Activated naive CD8-positive, alpha-beta T cell treated with anti-CD3 and anti-CD28 coated beads, Interleukin-2, amount 10 ng/mL, durations not matched to agents 7 days and 5 days (primary cell): Measurements from ENCODE around the gene SMARCB1. TPM values are rescaled to one million over a fixed set of nuclear protein-coding genes. Genes with fewer than 3 reads are reported as not detected.

Source experiments
- ATAC-seq: fragments of 150-1000 bp; cut with Tn5 transposase; one replicate; pipeline ENCODE4 v1.10.0; 2021; ENCODE audit warnings: low read depth, moderate library complexity
- POLR2A ChIA-PET: fragments of 350-600 bp; sonication (Branson Sonifier 250); formaldehyde crosslinking; loops from one replicate; lab custom pipeline; 2021; ENCODE audit warnings: antibody characterized with exemption; lab: Charles Lee
- DNase-seq: peaks from one replicate; pipeline ENCODE4 v3.0.0; 2021
- H3K27ac Mint-ChIP-seq: one replicate; pipeline ENCODE4 v1.8.0; 2022; ENCODE audit warnings: mild to moderate bottlenecking, mixed read lengths
- H3K27me3 Mint-ChIP-seq: one replicate; pipeline ENCODE4 v1.8.0; 2022; ENCODE audit warnings: mild to moderate bottlenecking, moderate library complexity, mixed read lengths
- H3K36me3 Mint-ChIP-seq: one replicate; pipeline ENCODE4 v1.8.0; 2021; ENCODE audit warnings: mild to moderate bottlenecking, mixed read lengths
- H3K4me1 Mint-ChIP-seq: one replicate; pipeline ENCODE4 v1.8.0; 2021; ENCODE audit warnings: mixed read lengths
- H3K4me3 Mint-ChIP-seq: one replicate; pipeline ENCODE4 v1.8.0; 2022; ENCODE audit warnings: mild to moderate bottlenecking, moderate library complexity, mixed read lengths
- H3K9me3 Mint-ChIP-seq: one replicate; pipeline ENCODE4 v1.8.0; 2021; ENCODE audit warnings: mixed read lengths
- total RNA-seq, 2 experiments: library from RNA; stranded (reverse); gene quantifications; one replicate each; pipeline ENCODE4 v1.2.3, GENCODE V29; 2021

SMARCB1 gene
- total RNA-seq, 2 experiments from 2014 or later, result 81.2 to 82.8 TPM

DNA sequence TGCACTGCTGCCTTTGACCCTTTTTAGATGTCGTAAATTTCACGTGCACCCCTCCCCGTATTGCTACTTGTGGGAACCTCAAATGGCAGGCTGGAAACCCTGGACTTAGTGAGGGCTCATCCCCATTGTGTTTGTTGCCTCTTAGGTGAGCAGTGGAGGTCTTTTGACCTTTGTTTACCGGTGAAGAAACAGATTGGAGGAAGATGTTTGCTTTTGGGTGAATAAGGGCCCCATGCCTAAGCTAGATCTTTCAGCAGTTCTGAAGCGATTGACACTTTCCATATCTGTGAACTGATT, 782 bp downstream of the SMARCB1 start:
- POLR2A ChIA-PET, result interaction anchor here (1.0 to 3.0 kb wide), 10 partner anchors 10 to 107 kb away, joined by 3 to 18 read pairs (median 8); partner anchors contain the start of genes C22orf15, MIF, MMP11 and SLC2A11
- H3K4me3 Mint-ChIP-seq, result peak overlapping the region; percentile 92
- H3K9me3 Mint-ChIP-seq, result no peaks in the 10 kb centered on the region
- H3K36me3 Mint-ChIP-seq, result peaks cover 10% of the 10 kb centered on the region
- no peaks in the 10 kb centered on the region for H3K27me3 Mint-ChIP-seq
- peaks cover 46% of the 10 kb centered on the region for H3K4me1 Mint-ChIP-seq
- peak overlapping the region; percentile 87 for H3K27ac Mint-ChIP-seq
- ATAC-seq, result peak; percentile 6
- DNase-seq, result no peak

DNA sequence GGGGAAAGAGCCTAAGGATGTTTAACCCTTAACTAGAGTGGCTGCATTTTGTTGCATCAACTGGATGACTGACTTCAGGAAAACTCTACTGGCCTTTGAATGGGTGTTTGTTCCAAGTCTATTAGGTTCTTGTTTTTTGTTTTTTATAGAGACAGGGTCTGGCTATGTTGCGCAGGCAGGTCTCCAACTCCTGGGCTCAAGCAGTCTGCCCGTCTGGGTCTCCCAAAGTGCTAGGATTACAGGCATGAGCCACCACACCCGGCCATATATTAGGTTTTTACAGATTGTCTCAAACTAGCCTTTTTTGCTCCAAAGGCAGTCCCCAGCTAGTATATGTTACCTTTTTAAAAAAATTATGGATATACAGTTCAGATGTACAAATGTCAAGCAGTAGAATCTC, 1.1 kb downstream of the SMARCB1 start:
- no peaks in the 10 kb centered on the region for H3K9me3 Mint-ChIP-seq
- peaks cover 50% of the 10 kb centered on the region for H3K4me1 Mint-ChIP-seq
- DNase-seq (no peak), ATAC-seq (no peak)
- POLR2A ChIA-PET, result interaction anchor here (1.4 to 3.0 kb wide), 5 partner anchors 12 to 69 kb away, joined by 4 to 18 read pairs (median 7); partner anchors contain the start of genes MMP11 and SLC2A11
- H3K36me3 Mint-ChIP-seq, result peaks cover 11% of the 10 kb centered on the region
- peak overlapping the region; percentile 87 for H3K27ac Mint-ChIP-seq
- H3K4me3 Mint-ChIP-seq, result peak overlapping the region; percentile 92
- H3K27me3 Mint-ChIP-seq, result no peaks in the 10 kb centered on the region

DNA sequence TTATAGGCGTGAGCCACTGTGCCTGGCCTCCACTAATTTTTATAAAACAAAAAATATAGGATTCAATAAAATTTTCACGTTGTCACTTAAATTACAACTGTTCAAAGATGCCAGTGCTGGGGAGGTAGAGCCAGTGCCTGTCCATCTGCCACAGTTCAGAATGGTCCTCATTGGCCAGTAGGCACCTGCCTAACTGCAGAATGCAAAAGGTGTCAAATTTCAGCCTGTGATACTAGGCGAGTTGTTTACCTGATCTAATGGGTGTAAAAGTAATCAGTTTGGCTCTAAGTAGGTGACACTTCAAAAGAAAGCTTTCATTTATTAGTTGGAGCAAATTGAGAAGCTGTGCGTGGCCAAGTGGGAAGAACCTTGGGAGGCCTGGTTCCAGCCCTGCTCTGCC, 2.4 kb downstream of the SMARCB1 start:
- POLR2A ChIA-PET, result interaction anchor here (1.1 to 1.9 kb wide), 3 partner anchors 12 to 68 kb away, joined by 3 to 10 read pairs (median 3); partner anchors contain the start of genes MMP11 and SLC2A11
- ATAC-seq (no peak), DNase-seq (no peak)
- Mint-ChIP-seq H3K9me3 (no peaks in the 10 kb centered on the region), H3K4me1 (peaks cover 47% of the 10 kb centered on the region), H3K27me3 (no peaks in the 10 kb centered on the region), H3K27ac (no peak overlapping the region), H3K4me3 (no peak overlapping the region), H3K36me3 (peaks cover 15% of the 10 kb centered on the region)

DNA sequence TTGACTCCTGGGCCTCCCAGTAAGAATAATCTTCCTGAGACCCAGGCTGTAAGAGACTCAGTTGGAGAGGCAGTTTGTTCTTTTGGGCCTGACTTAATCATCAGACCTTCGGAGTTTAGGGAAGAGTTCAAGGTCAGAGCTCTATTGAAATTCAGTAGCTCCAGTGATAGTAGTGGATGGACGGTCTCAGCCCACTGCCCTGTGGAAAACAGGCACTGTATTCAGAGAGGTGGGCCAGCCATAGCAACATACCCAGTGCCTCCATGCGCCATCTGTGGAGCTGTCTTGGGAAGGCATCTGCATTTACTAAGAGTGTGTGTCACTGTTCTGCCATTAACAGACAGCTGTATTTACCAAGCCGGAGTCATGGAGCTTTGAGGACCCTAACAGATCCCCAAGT, 2.9 kb downstream of the SMARCB1 start:
- H3K4me1 Mint-ChIP-seq, result peaks cover 42% of the 10 kb centered on the region
- ATAC-seq (no peak), DNase-seq (no peak)
- POLR2A ChIA-PET, result interaction anchor here (1.1 kb wide), 2 partner anchors 12 to 68 kb away, joined by 3 read pairs; partner anchors contain the start of gene SLC2A11
- H3K36me3 Mint-ChIP-seq, result peaks cover 15% of the 10 kb centered on the region
- peak overlapping the region; percentile 1 for H3K27ac Mint-ChIP-seq
- no peak overlapping the region for H3K4me3 Mint-ChIP-seq
- no peaks in the 10 kb centered on the region for H3K27me3 Mint-ChIP-seq
- no peaks in the 10 kb centered on the region for H3K9me3 Mint-ChIP-seq

DNA sequence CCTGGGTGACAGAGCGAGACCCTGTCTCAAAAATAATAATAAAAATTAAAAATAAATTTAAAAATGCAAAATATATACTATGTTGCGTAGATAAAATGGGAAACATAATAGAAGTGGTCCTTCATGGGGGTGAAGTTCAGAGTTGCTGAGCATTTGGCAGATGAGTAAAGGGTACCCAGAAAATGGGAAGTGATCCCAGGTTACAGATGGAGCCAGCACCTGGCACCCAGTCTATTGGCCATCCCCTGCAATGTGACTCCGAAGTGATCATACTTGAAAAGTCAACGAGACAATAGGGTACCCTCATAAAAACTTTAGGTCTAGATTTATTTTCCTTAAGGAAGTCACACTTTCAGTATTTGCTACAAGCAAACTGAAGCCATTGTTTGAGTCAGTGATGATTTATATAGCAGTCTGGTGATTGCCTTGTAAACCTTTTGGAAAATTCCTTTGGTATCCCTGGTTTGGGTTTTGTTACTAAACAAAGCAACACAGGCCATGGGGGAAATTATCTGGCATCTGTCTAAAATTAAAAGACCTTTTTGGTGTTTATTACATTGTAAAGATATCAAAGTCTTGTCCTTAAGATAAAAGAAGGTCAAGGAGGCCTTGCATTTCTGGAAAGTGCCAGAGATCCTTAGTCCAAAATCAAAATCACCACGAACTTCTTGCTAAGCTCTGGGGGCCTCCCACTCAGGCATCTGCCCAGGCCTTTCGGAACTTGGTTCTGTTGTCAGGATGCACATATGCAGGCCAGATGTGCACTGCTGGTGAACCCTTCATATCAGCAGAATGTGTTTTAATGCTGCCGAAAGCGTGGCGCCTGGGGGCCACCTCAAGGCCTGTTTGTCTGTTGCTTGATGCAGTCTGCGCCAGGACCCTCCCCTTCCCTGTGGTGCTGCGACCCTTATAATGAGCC, 4.3 kb downstream of the SMARCB1 start:
- Mint-ChIP-seq H3K4me1 (peaks cover 38% of the 10 kb centered on the region), H3K4me3 (no peak overlapping the region), H3K27me3 (no peaks in the 10 kb centered on the region), H3K36me3 (peaks cover 20% of the 10 kb centered on the region), H3K9me3 (no peaks in the 10 kb centered on the region), H3K27ac (no peak overlapping the region)
- ATAC-seq (no peak), DNase-seq (no peak)
- POLR2A ChIA-PET, result no interaction called here

DNA sequence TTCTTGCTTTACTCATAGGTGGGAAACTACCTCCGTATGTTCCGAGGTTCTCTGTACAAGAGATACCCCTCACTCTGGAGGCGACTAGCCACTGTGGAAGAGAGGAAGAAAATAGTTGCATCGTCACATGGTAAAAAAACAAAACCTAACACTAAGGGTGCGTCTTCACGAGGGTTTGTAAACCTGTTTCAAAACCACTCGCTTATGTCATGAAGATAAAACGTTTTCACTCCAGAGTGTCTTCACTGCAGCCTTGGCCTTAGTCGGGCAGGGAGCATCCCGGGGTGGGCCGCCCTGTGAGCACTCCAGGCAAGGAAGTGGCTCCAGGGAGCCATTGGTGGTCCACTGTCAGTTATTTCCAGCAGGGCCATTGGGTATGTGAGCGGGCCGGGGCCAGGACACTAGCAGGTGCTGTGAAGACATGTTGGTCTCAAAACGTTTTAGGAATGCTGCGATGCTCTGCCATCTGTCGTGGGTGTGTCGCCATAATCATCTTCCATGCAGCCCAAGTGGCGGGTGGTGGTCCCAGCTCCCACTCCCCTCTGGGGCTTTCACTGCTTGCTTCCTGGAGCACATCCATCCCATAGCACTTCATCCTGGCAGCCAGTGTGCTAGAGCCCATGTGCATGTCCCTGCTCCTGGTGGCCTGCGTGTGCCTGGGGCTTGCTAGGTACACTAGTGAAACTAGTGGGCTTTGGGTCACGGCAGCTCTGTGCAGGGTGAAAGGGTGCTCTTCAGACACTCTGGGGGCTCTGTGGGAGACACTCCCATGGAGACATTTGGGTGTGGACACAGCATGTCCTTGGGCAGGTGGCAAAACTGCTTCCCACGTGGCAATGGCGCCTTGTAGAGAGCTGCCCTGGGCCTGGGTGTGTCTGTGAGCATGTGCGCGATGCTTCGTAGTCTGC, 5.2 kb downstream of the SMARCB1 start:
- peak overlapping the region; percentile 72 for H3K27ac Mint-ChIP-seq
- H3K4me1 Mint-ChIP-seq, result peaks cover 32% of the 10 kb centered on the region
- H3K27me3 Mint-ChIP-seq, result no peaks in the 10 kb centered on the region
- no peaks in the 10 kb centered on the region for H3K9me3 Mint-ChIP-seq
- peak overlapping the region; percentile 35 for H3K4me3 Mint-ChIP-seq
- POLR2A ChIA-PET, result interaction anchor here (1.5 kb wide), 1 partner anchor 66 kb away, joined by 3 read pairs; the partner anchor contains the start of gene SLC2A11
- DNase-seq (no peak), ATAC-seq (no peak)
- H3K36me3 Mint-ChIP-seq, result peaks cover 26% of the 10 kb centered on the region

DNA sequence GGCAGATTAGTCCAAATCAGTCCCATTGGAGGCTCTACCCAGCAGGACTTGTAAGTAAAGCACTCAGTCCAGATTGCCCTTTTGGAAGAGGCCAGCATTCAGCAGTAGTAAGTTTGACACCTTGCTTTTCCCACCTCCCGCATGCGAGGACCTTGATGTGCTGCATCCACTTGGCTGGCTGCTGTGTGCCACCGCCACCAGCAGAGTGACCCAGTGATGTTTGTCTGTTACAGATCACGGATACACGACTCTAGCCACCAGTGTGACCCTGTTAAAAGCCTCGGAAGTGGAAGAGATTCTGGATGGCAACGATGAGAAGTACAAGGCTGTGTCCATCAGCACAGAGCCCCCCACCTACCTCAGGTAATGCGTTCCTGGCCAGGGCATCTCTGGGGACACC, 6.6 kb downstream of the SMARCB1 start:
- ATAC-seq (no peak), DNase-seq (no peak)
- Mint-ChIP-seq H3K27me3 (no peaks in the 10 kb centered on the region), H3K4me3 (peak overlapping the region; percentile 1), H3K4me1 (peaks cover 25% of the 10 kb centered on the region), H3K36me3 (peaks cover 28% of the 10 kb centered on the region), H3K27ac (no peak overlapping the region), H3K9me3 (no peaks in the 10 kb centered on the region)
- POLR2A ChIA-PET, result interaction anchor here (0.6 to 1.5 kb wide), 3 partner anchors 17 to 64 kb away, joined by 3 read pairs; partner anchors contain the start of genes C22orf15 and SLC2A11

DNA sequence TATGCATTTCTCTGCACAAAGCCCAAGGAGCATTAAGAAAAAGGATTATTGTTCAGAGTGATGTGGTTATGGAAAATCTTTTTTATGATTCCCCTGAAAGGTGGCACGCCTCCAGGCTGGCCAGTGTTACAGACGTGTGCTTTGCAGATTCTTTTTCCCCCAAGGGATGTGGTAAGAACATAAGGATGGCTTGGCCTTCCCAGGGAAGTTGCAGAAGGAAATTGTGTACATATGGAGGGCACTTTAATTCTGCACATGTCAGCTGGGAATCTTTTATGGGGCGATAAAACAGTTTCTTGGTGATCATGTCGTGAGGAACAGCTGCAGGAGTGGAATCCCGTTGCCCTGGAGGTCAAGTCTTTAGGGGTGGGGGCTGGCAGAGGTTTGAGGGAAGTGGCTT, 9.7 kb downstream of the SMARCB1 start:
- ATAC-seq (no peak), DNase-seq (no peak)
- H3K27me3 Mint-ChIP-seq, result no peaks in the 10 kb centered on the region
- POLR2A ChIA-PET, result no interaction called here
- no peak overlapping the region for H3K4me3 Mint-ChIP-seq
- H3K27ac Mint-ChIP-seq, result no peak overlapping the region
- H3K36me3 Mint-ChIP-seq, result peaks cover 25% of the 10 kb centered on the region
- peaks cover 12% of the 10 kb centered on the region for H3K4me1 Mint-ChIP-seq
- H3K9me3 Mint-ChIP-seq, result no peaks in the 10 kb centered on the region

DNA sequence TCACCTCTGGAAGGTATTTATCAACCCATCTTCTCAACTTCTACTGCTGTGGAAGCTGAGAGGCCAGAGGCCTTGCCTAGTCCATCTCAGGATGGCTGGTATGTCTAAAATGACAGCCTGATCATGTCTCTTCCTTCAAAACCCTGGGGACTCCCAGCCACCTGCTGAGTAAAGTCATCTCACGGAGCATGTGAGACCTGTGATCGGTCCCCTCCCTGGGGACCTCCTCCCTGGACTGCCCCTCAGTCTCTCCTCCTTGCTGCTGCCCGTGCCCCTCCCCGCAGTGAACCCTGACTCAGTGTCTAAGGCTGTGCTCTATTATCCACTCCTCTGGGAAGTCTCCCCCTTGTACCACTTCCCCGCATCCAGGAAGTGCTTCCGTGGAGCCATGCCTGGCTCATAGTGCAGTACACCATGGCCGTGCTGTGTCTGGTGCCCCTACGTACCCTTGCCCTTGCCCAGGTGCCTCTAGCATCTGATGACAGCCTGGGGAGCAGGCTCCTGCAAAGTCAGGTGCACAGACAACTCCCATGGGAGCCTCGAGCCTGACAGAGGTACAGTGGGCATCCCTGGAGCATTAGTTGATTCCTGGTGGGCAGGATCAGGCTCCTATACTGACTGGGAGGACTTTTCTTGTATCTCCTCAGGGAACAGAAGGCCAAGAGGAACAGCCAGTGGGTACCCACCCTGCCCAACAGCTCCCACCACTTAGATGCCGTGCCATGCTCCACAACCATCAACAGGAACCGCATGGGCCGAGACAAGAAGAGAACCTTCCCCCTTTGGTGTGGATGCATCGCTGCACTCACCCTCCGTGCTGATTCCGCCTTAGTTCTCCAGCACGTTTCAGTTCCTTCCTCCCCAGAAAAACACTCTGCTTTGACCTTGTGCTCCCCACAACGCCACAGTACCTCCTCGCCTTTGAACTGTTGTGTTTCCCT, 13.8 kb downstream of the SMARCB1 start:
- Mint-ChIP-seq H3K36me3 (peaks cover 34% of the 10 kb centered on the region), H3K4me3 (no peak overlapping the region), H3K4me1 (no peaks in the 10 kb centered on the region), H3K9me3 (no peaks in the 10 kb centered on the region), H3K27me3 (no peaks in the 10 kb centered on the region), H3K27ac (peak overlapping the region; percentile 30)
- POLR2A ChIA-PET, result no interaction called here
- no peak for ATAC-seq
- no peak for DNase-seq

DNA sequence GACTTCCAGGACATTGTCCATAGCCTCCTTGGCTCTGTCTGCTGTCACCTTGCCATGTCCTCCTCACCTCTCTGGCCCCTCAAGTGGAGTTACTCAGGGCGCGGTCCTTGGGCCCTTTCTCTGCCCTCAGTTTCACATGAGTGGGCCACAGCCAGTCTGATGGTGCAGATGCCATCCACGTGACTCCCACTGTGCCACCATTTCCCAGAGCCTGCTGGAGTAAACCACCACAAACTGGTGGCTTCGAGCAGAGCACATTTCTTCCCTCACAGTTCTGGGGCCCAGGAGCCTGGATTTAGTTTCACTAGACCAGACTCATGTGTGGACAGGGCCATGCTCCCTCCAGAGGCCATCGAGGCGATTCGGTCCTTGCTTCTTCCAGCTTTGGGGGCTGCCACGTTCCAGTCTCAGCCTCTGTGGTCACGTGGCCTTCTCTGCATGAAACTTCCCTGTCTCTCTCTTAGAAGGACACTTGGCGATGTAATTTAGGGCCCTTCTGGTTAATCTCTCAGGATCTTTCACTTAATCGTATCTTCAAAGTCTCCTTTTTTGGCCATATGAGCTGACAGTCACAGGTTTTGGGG, 14.6 kb downstream of the SMARCB1 start:
- H3K4me1 Mint-ChIP-seq, result no peaks in the 10 kb centered on the region
- no peak overlapping the region for H3K27ac Mint-ChIP-seq
- no peak overlapping the region for H3K4me3 Mint-ChIP-seq
- H3K36me3 Mint-ChIP-seq, result peaks cover 31% of the 10 kb centered on the region
- no peak for DNase-seq
- POLR2A ChIA-PET, result no interaction called here
- no peak for ATAC-seq
- H3K27me3 Mint-ChIP-seq, result no peaks in the 10 kb centered on the region
- H3K9me3 Mint-ChIP-seq, result no peaks in the 10 kb centered on the region

DNA sequence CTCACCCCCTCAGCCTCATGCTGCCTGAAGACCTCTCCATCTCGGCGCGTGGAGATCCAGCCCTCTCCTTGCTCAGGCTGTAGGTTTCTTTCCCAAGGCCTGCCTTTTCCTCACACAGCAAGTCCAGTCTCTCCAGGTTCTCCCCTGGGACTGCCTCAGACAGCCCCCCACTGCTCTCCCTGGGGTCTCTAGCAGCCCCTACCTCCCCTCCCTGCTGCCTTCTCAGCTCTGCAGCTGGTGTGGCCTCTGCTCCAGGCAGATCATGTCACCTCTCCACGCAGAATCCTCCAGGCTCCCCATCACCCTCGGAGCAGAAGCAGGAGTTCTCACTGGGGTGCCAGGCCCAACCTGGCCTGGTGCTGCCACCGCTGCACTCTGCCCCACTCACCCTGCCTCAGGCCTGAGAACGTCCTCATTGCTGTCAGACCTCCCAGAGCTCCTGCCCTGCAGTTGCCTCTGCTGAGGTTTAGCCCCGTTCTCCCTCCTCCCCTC, 15.2 kb downstream of the SMARCB1 start:
- ATAC-seq, result no peak
- H3K27me3 Mint-ChIP-seq, result no peaks in the 10 kb centered on the region
- DNase-seq, result no peak
- H3K9me3 Mint-ChIP-seq, result no peaks in the 10 kb centered on the region
- H3K4me3 Mint-ChIP-seq, result no peak overlapping the region
- peaks cover 28% of the 10 kb centered on the region for H3K36me3 Mint-ChIP-seq
- no peak overlapping the region for H3K27ac Mint-ChIP-seq
- POLR2A ChIA-PET, result no interaction called here
- no peaks in the 10 kb centered on the region for H3K4me1 Mint-ChIP-seq
